ENCODE results near the gene SLC25A21. TPM values are rescaled to one million over a fixed set of nuclear protein-coding genes. Genes with fewer than 3 reads are reported as not detected.

SLC25A21 gene
- total and polyA plus RNA-seq, 10 of the 15 experiments (the other 5 are each of a cell fraction or from before 2014, with no cell fraction given), result 0.06 to 0.72 (median 0.17) TPM; not detected in 3

GRCh38 chr14:36820111-36820709 is 352.2 kb downstream of the SLC25A21 start:
- BruUV-seq (replicated peaks), result no TSS peak
- in situ Hi-C loops (cut with MboI) (no loop called here), intact Hi-C loops (cut with micrococcal nuclease; ENCODE audit: unreplicated experiment) (no loop called here)
- H3K4me2 ChIP-seq (ENCODE audit: control insufficient read depth, insufficient read depth), result no peak overlapping the region
- WGBS (ENCODE audit: insufficient coverage, insufficient replicate concordance, low lambda C conversion rate, missing lambda C conversion rate), result 12% methylated on average over 2 of the region's 2 CpGs
- H3K36me3 ChIP-seq (ENCODE audit: control insufficient read depth in 2 of 2, insufficient read depth in 2 of 2, low read length in 1 of 2), result no peaks in the 10 kb centered on the region
- SMC1A ChIA-PET (ENCODE audit: uncharacterized antibody, unreplicated experiment), result no interaction called here
- no peaks in the 10 kb centered on the region; the same call in 2 of the 3 replicates for H3K9me3 ChIP-seq (replicated peaks; ENCODE audit: control insufficient read depth, insufficient read depth, low read length)
- H3K27me3 ChIP-seq (replicated peaks in 1 of 2; ENCODE audit: control insufficient read depth in 2 of 2, insufficient read depth in 2 of 2, low read length in 1 of 2), result no peaks in the 10 kb centered on the region
- no peak overlapping the region for H2AFZ ChIP-seq (ENCODE audit: control insufficient read depth, low read depth, low read length)
- POLR2A ChIA-PET, result no interaction called here
- FAIRE-seq, result no peak
- H3K9ac ChIP-seq (ENCODE audit: control insufficient read depth, insufficient read depth, low read length), result no peak overlapping the region
- TF ChIP-seq IKZF2 (IDR thresholded peaks at IDR 0.05) (peak in 1 of 2 experiments; percentile 13; a peak in 1 of 4 replicates), SPI1 (IDR thresholded peaks at IDR 0.05; ENCODE audit: borderline replicate concordance, insufficient read depth, low read depth, low read length) (peak; percentile 55; the same call in 1 of the 2 replicates), RAD21 (IDR thresholded peaks at IDR 0.05; ENCODE audit: insufficient read depth, low read depth, low read length) (no peak)
- CTCF ChIA-PET, result interaction anchor here (2.6 kb wide), 1 partner anchor 122 kb away, joined by 7 read pairs; no protein-coding TSS in a partner anchor
- H3K4me1 ChIP-seq (ENCODE audit: control insufficient read depth, insufficient read depth, low read length), result no peaks in the 10 kb centered on the region
- no peak overlapping the region for H3K27ac ChIP-seq (ENCODE audit: control insufficient read depth, insufficient read depth)
- DNase-seq (ENCODE audit: low read depth, low spot score), result no peak
- RAD21 ChIA-PET (ENCODE audit: unreplicated experiment), result no interaction called here
- H3K4me3 ChIP-seq, result no peak overlapping the region
- H4K20me1 ChIP-seq (ENCODE audit: control insufficient read depth, insufficient read depth), result no peaks in the 10 kb centered on the region
- no peak for ATAC-seq
- H3K79me2 ChIP-seq (ENCODE audit: control insufficient read depth, insufficient read depth, low read length), result no peaks in the 10 kb centered on the region

DNA sequence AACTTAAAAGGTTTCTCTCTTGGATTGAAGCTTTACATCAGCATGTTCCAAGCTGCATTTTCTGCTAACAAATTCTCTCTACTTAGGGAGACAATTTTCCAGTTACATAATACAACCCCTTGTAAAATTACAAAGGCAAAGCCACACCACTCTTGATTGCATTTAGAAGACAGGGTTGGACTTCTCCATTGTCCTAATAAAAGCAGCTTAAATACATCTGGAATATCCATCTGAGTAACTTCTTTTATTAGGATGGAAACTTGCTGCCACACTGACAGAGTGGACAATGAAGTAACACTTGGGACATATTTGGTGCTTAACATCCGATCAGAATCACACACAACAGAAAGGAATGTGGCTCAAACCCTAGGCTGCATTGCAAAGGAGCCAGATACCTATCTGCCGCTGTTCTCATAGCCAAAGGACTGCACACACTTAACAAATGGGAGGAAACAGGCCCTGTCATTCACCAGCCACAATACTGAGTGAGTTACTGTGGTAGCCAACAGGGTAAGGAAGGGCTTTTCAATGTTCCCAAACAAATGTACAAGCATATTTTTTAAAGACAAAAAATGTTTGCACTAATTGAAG is 353.5 kb downstream of the SLC25A21 start:
- Histone ChIP-seq H3K4me1 (ENCODE audit: control insufficient read depth, insufficient read depth, low read length) (no peaks in the 10 kb centered on the region), H3K27me3 (replicated peaks in 1 of 2; ENCODE audit: control insufficient read depth in 2 of 2, insufficient read depth in 2 of 2, low read length in 1 of 2) (no peaks in the 10 kb centered on the region), H3K9ac (ENCODE audit: control insufficient read depth, insufficient read depth, low read length) (no peak overlapping the region), H3K9me3 (replicated peaks; ENCODE audit: control insufficient read depth, insufficient read depth, low read length) (no peaks in the 10 kb centered on the region; the same call in 2 of the 3 replicates), H4K20me1 (ENCODE audit: control insufficient read depth, insufficient read depth) (no peaks in the 10 kb centered on the region), H3K27ac (ENCODE audit: control insufficient read depth, insufficient read depth) (no peak overlapping the region), H2AFZ (ENCODE audit: control insufficient read depth, low read depth, low read length) (no peak overlapping the region), H3K79me2 (ENCODE audit: control insufficient read depth, insufficient read depth, low read length) (no peaks in the 10 kb centered on the region), H3K4me3 (no peak overlapping the region), H3K4me2 (ENCODE audit: control insufficient read depth, insufficient read depth) (no peak overlapping the region), H3K36me3 (ENCODE audit: control insufficient read depth in 2 of 2, insufficient read depth in 2 of 2, low read length in 1 of 2) (no peaks in the 10 kb centered on the region)
- FAIRE-seq (no peak), ATAC-seq (no peak), DNase-seq (ENCODE audit: low read depth, low spot score) (no peak)
- in situ Hi-C loops (cut with MboI), result no loop called here
- ChIA-PET POLR2A (no interaction called here), SMC1A (ENCODE audit: uncharacterized antibody, unreplicated experiment) (interaction anchor here (1.5 kb wide), 1 partner anchor 27 kb away, joined by 3 read pairs; no protein-coding TSS in a partner anchor), RAD21 (ENCODE audit: unreplicated experiment) (no interaction called here), CTCF (interaction anchor here (1.2 to 2.6 kb wide), 2 partner anchors 123 to 159 kb away, joined by 3 to 7 read pairs; no protein-coding TSS in a partner anchor)
- BruUV-seq (replicated peaks), result no TSS peak
- TF ChIP-seq SREBF2 (IDR thresholded peaks at IDR 0.05; ENCODE audit: low read length) (no peak), NR2C2 (IDR thresholded peaks at IDR 0.05; ENCODE audit: borderline replicate concordance, control insufficient read depth, insufficient read length, low read depth) (no peak), NFXL1 (IDR thresholded peaks at IDR 0.05; ENCODE audit: borderline replicate concordance) (no peak), SIN3A (IDR thresholded peaks at IDR 0.05; ENCODE audit: low read depth, low read length) (no peak), TCF12 (IDR thresholded peaks at IDR 0.05; ENCODE audit: low read depth, low read length) (no peak), EP300 (IDR thresholded peaks at IDR 0.05; ENCODE audit: borderline replicate concordance in 1 of 2, control insufficient read depth in 1 of 2, low read depth in 2 of 2, low read length in 2 of 2) (no peak)
- TF ChIP-seq, protein P1, sequence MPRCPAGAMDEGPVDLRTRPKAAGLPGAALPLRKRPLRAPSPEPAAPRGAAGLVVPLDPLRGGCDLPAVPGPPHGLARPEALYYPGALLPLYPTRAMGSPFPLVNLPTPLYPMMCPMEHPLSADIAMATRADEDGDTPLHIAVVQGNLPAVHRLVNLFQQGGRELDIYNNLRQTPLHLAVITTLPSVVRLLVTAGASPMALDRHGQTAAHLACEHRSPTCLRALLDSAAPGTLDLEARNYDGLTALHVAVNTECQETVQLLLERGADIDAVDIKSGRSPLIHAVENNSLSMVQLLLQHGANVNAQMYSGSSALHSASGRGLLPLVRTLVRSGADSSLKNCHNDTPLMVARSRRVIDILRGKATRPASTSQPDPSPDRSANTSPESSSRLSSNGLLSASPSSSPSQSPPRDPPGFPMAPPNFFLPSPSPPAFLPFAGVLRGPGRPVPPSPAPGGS (IDR thresholded peaks at IDR 0.05; ENCODE audit: borderline replicate concordance, insufficient read depth, low read depth, low read length, poor library complexity, severe bottlenecking), result no peak
- TF ChIP-seq, protein P2, sequence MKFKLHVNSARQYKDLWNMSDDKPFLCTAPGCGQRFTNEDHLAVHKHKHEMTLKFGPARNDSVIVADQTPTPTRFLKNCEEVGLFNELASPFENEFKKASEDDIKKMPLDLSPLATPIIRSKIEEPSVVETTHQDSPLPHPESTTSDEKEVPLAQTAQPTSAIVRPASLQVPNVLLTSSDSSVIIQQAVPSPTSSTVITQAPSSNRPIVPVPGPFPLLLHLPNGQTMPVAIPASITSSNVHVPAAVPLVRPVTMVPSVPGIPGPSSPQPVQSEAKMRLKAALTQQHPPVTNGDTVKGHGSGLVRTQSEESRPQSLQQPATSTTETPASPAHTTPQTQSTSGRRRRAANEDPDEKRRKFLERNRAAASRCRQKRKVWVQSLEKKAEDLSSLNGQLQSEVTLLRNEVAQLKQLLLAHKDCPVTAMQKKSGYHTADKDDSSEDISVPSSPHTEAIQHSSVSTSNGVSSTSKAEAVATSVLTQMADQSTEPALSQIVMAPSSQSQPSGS (IDR thresholded peaks at IDR 0.05; ENCODE audit: low read length), result no peak
- intact Hi-C loops (cut with micrococcal nuclease; ENCODE audit: unreplicated experiment), result no loop called here
- WGBS (ENCODE audit: insufficient coverage, insufficient replicate concordance, low lambda C conversion rate, missing lambda C conversion rate), result 0% methylated on average over 2 of the region's 2 CpGs

All from GM12878 (cell line).